Neuronal stem cell (in vitro differentiated cells): ENCODE data around the gene ARSA.

Experiments
- DNase-seq: peaks from one replicate; pipeline ENCODE4 v3.0.0-alpha.2; 2013; ENCODE audit warnings: low spot score
- H2AFZ ChIP-seq: one replicate; pipeline ENCODE4 v1.6.1; 2013; ENCODE audit warnings: mild to moderate bottlenecking, low read length, inconsistent platforms
- H2AK5ac ChIP-seq: 2 replicates; pipeline ENCODE4 v1.6.1; 2013; ENCODE audit warnings: low read depth, mild to moderate bottlenecking, inconsistent platforms, low read length, moderate library complexity, mixed read lengths
- H2BK120ac ChIP-seq: 2 replicates; pipeline ENCODE4 v1.6.1; 2013; ENCODE audit warnings: low read depth, mild to moderate bottlenecking, inconsistent platforms, low read length, moderate library complexity, mixed read lengths
- H2BK12ac ChIP-seq: one replicate; pipeline ENCODE4 v1.6.1; 2013; ENCODE audit warnings: low read length, inconsistent platforms
- H2BK15ac ChIP-seq: 2 replicates; pipeline ENCODE4 v1.6.1; 2013; ENCODE audit warnings: mild to moderate bottlenecking, low read length, inconsistent platforms, mixed read lengths
- H2BK5ac ChIP-seq: one replicate; pipeline ENCODE4 v1.6.1; 2013; ENCODE audit warnings: inconsistent platforms, mild to moderate bottlenecking, low read length, moderate library complexity
- H3K14ac ChIP-seq: one replicate; pipeline ENCODE4 v1.6.1; 2013; ENCODE audit warnings: low read length, inconsistent platforms
- H3K18ac ChIP-seq: 2 replicates; pipeline ENCODE4 v1.6.1; 2013; ENCODE audit warnings: low read length, inconsistent platforms
- H3K23ac ChIP-seq: 2 replicates; pipeline ENCODE4 v1.6.1; 2013; ENCODE audit warnings: low read depth, mild to moderate bottlenecking, mixed read lengths, low read length, inconsistent platforms; ENCODE audit not compliant: poor library complexity
- H3K27ac ChIP-seq: replicated peaks from 3 replicates; pipeline ENCODE4 v1.5.1; 2013; ENCODE audit warnings: low read length, inconsistent platforms
- H3K27me3 ChIP-seq, 3 experiments: 2 replicates each; pipeline ENCODE4 v1.6.1; 2013; ENCODE audit warnings: low read length in 3 of 3, mild to moderate bottlenecking in 2 of 3, inconsistent platforms in 1 of 3, low read depth in 1 of 3, mixed read lengths in 1 of 3, moderate library complexity in 1 of 3; ENCODE audit not compliant: control insufficient read depth in 3 of 3, insufficient read depth in 3 of 3
- H3K36me3 ChIP-seq, 2 donors: replicated peaks in 1 of 2; 2 replicates each; pipeline ENCODE4 v1.6.1; 2013; ENCODE audit warnings: low read length in 2 of 2; ENCODE audit not compliant: control insufficient read depth in 2 of 2, insufficient read depth in 2 of 2
- H3K4ac ChIP-seq: 2 replicates; pipeline ENCODE4 v1.6.1; 2013; ENCODE audit warnings: inconsistent platforms, mild to moderate bottlenecking, low read length, moderate library complexity
- H3K4me1 ChIP-seq, 2 donors: 1 replicate in 1 of 2; 2 replicates in 1 of 2; pipeline ENCODE4 v1.6.1; 2013; ENCODE audit warnings: low read length in 2 of 2, low read depth in 1 of 2; ENCODE audit not compliant: control insufficient read depth in 2 of 2, insufficient read depth in 1 of 2
- H3K4me2 ChIP-seq: one replicate; pipeline ENCODE4 v1.6.1; 2013; ENCODE audit warnings: mild to moderate bottlenecking, low read length, inconsistent platforms; ENCODE audit not compliant: insufficient read depth, poor library complexity, severe bottlenecking
- H3K4me3 ChIP-seq, 2 donors: 2 replicates each; pipeline ENCODE4 v1.5.1; 2013; ENCODE audit warnings: low read length in 2 of 2, mild to moderate bottlenecking in 2 of 2, inconsistent platforms in 1 of 2, moderate library complexity in 1 of 2
- H3K79me1 ChIP-seq: one replicate; pipeline ENCODE4 v1.6.1; 2013; ENCODE audit warnings: low read depth, mild to moderate bottlenecking, inconsistent platforms, low read length, moderate library complexity
- H3K9ac ChIP-seq: one replicate; pipeline ENCODE4 v1.6.1; 2013; ENCODE audit warnings: mild to moderate bottlenecking, low read depth, low read length, inconsistent platforms; ENCODE audit not compliant: poor library complexity
- H3K9me3 ChIP-seq, 2 donors: replicated peaks in 1 of 2; 2 replicates each; pipeline versions ENCODE3 to v1.6.1; 2013; ENCODE audit warnings: low read length in 2 of 2, mild to moderate bottlenecking in 2 of 2, inconsistent platforms in 1 of 2, low read depth in 1 of 2, mixed read lengths in 1 of 2, moderate library complexity in 1 of 2; ENCODE audit not compliant: control insufficient read depth in 2 of 2, insufficient read depth in 1 of 2
- H4K8ac ChIP-seq: one replicate; pipeline ENCODE4 v1.6.1; 2013; ENCODE audit warnings: low read depth, mild to moderate bottlenecking, inconsistent platforms, low read length, moderate library complexity
- H4K91ac ChIP-seq: one replicate; pipeline ENCODE4 v1.6.1; 2013; ENCODE audit warnings: low read length, low read depth, mild to moderate bottlenecking, inconsistent platforms; ENCODE audit not compliant: poor library complexity
- WGBS, 2 donors: extraction: QIAGEN DNeasy Blood & Tissue Kit; methylation state at CpG; one replicate each; pipeline ENCODE4 v1.1.7; 2013; ENCODE audit warnings: missing lambda C conversion rate in 2 of 2, mixed read lengths in 1 of 2; ENCODE audit not compliant: insufficient read length in 2 of 2, insufficient replicate concordance in 1 of 2; ENCODE audit errors: extremely low coverage in 2 of 2; 5-methylcytosine and 5-hydroxymethylcytosine counted together

The ARSA gene

DNA sequence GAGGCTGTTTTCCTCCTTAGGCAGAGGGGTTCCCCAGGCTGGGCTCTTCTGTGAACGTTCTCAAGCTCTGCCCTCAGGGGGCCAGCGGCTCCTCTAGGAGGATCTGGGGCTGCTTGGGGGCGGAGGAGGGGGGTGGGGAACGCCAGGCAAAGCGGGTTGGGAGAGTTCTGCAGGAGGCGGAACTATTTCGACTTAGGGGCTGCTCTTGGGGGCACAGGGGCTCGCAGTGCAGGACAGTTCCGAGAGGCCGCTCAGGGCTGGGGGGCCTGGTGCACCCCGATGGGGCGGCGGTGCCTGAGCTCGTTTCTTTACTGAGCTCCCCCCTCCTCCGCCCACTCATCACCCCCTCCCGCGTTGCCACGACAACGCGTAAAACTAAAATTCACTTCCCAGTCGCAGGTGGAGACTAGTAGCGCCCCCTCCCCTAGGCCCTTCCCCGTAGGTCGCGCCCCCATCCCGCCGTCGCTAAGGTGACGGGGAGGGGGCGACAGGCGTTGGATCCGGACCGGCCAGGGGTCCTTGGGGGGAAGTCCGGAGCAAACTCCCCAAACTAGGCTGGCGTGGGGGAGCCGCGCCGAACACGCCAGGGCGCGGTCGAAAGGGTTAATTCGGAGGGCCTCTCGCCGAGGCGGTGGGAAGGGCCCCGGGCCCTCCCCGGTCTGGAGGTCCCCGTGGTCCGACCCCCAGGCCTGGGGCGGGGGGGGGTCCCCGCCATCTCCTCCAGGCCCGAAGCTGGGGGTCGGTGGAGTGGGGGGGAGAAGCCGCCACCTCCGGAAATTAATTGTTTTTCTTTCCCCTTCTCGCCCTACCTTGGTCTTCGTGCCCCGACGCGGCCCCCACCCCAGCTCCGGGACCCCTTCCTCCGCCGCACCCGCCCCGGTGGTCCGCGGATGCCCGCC, 45.5 kb upstream of the ARSA start:
- Histone ChIP-seq H3K23ac (peak overlapping the region; percentile 80), H3K27ac (peak overlapping the region; percentile 59), H2BK5ac (peak overlapping the region; percentile 82), H3K9me3 (peaks cover 0 to 7% of the 10 kb centered on the region in 2 donors), H3K79me1 (peaks cover 13% of the 10 kb centered on the region), H3K4ac (peak overlapping the region; percentile 99), H2BK12ac (no peak overlapping the region), H2BK120ac (no peak overlapping the region), H3K4me1 (peaks cover 12 to 14% of the 10 kb centered on the region in 2 donors), H3K36me3 (peaks cover 2% of the 10 kb centered on the region in 2 donors), H3K27me3 (peaks cover 0 to 8% (median 0%) of the 10 kb centered on the region in 3 experiments), H4K8ac (no peak overlapping the region), H3K18ac (peak overlapping the region; percentile 78), H2AFZ (peak overlapping the region; percentile 58), H3K9ac (peak overlapping the region; percentile 81), H2BK15ac (peak overlapping the region; percentile 75), H3K4me3 (peak overlapping the region; percentile 42 to 84), H2AK5ac (peak overlapping the region; percentile 98), H3K14ac (peak overlapping the region; percentile 56), H3K4me2 (peak overlapping the region; percentile 83), H4K91ac (no peak overlapping the region)
- no CpG with 5 or more reads among the region's 69 CpGs for WGBS, 2 donors
- DNase-seq, result peak; percentile 56

DNA sequence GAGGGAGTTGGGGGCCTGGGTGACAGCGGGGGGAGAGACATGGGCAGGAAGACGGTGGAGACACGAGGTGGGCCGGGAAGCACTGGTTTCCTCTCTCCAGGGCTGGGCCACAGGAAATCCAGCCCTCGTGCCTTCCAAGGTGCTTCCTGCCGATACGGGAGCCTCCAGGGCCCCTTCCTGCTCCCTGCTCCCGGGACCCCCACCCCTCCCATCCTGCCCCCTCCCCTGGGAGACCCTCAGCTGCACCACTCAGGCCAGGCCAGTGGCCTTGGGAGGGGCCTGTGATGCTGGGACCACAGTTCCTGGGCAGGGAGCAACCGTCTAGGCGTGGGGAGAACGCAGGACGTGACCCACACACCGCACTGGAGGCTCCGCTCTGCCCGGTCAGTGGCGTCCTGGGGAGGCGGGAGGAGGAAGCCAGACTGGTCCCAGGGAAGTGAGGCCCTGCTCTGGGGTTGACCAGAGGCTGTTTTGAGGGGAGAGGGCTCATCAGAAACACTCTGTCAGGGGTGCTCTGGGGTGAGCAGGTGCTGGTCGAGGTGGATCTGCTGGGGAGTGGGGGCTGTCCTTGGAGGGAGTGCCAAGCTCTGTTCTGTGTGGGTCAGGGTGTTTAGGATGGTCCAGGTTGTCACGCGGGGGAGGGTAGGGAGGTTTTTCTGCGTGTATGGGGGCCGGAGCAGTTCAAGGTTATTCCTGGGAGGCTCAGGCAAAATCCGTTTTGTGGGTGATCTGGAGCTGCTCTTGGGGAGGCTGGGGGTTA, 44.7 kb upstream of the ARSA start, which contains the start of gene SHANK3:
SHANK3 (plus strand) TSS at position 353 of the 760 bp plus-strand sequence.
- Histone ChIP-seq H2AK5ac (peak within 1 kb of the TSS; percentile 98), H4K8ac (no peak within 1 kb of the TSS), H3K23ac (peak within 1 kb of the TSS; percentile 80), H3K18ac (peak within 1 kb of the TSS; percentile 78), H2AFZ (peak within 1 kb of the TSS; percentile 58), H3K36me3 (peaks cover 0 to 2% of the 10 kb centered on the region in 2 donors), H3K9ac (peak within 1 kb of the TSS; percentile 81), H3K4ac (peak within 1 kb of the TSS; percentile 99), H2BK12ac (no peak within 1 kb of the TSS), H3K4me2 (peak within 1 kb of the TSS; percentile 83), H3K27me3 (peaks cover 0 to 8% (median 0%) of the 10 kb centered on the region in 3 experiments), H2BK15ac (peak within 1 kb of the TSS; percentile 75), H3K14ac (peak within 1 kb of the TSS; percentile 56), H3K27ac (peak within 1 kb of the TSS; percentile 59), H3K79me1 (peaks cover 13% of the 10 kb centered on the region), H4K91ac (no peak within 1 kb of the TSS), H3K4me3 (peak within 1 kb of the TSS; percentile 42 to 84), H3K9me3 (peaks cover 0 to 7% of the 10 kb centered on the region in 2 donors), H2BK5ac (peak within 1 kb of the TSS; percentile 82), H2BK120ac (peak within 1 kb of the TSS; percentile 49), H3K4me1 (peaks cover 12 to 14% of the 10 kb centered on the region in 2 donors)
- no CpG with 5 or more reads among the region's 23 CpGs for WGBS, 2 donors
- DNase-seq, result no peak

GRCh38 chr22:50672041-50672440, 44.1 kb upstream of the ARSA start:
- no peak overlapping the region for H3K9ac ChIP-seq
- H2BK120ac ChIP-seq, result peak overlapping the region; percentile 49
- H4K8ac ChIP-seq, result no peak overlapping the region
- no peak overlapping the region for H2BK12ac ChIP-seq
- H2AFZ ChIP-seq, result no peak overlapping the region
- no peak overlapping the region for H3K14ac ChIP-seq
- no peak overlapping the region for H3K27ac ChIP-seq
- H3K23ac ChIP-seq, result no peak overlapping the region
- H3K27me3 ChIP-seq, result peaks cover 0 to 8% (median 0%) of the 10 kb centered on the region in 3 experiments
- no peak overlapping the region for H3K4me2 ChIP-seq
- no peak overlapping the region for H2BK5ac ChIP-seq
- no CpG with 5 or more reads among the region's 8 CpGs for WGBS, 2 donors
- peak overlapping the region; percentile 98 for H2AK5ac ChIP-seq
- peaks cover 12 to 14% of the 10 kb centered on the region in 2 donors for H3K4me1 ChIP-seq
- peak overlapping the region; percentile 53 for H2BK15ac ChIP-seq
- H3K79me1 ChIP-seq, result peaks cover 13% of the 10 kb centered on the region
- H4K91ac ChIP-seq, result no peak overlapping the region
- H3K18ac ChIP-seq, result peak overlapping the region; percentile 78
- no peak overlapping the region for H3K4me3 ChIP-seq
- peaks cover 0 to 7% of the 10 kb centered on the region in 2 donors for H3K9me3 ChIP-seq
- no peak for DNase-seq
- peaks cover 0 to 2% of the 10 kb centered on the region in 2 donors for H3K36me3 ChIP-seq
- H3K4ac ChIP-seq, result no peak overlapping the region
